Vagina (tissue), 2 donors: ENCODE data around the gene SIGLEC7.

ENCODE experiments used
- CTCF ChIP-seq, 3 experiments: fragments of 450-650 bp in 2 of 3; fragments of 200-600 bp in 1 of 3; sonication (generic) in 1 of 3; IDR thresholded peaks; one replicate each; pipeline ENCODE4 v1.5.1; 2017 to 2019; ENCODE audit warnings: antibody characterized with exemption in 3 of 3, mild to moderate bottlenecking in 2 of 3, moderate library complexity in 2 of 3
- POLR2A ChIP-seq, 2 donors: fragments of 450-650 bp; IDR thresholded peaks; one replicate each; pipeline ENCODE4 v1.6.1; 2017; ENCODE audit warnings: antibody characterized with exemption in 2 of 2, mild to moderate bottlenecking in 2 of 2, moderate library complexity in 2 of 2
- POLR2AphosphoS5 ChIP-seq, 2 donors: sonication (generic); formaldehyde crosslinking; IDR thresholded peaks; one replicate each; pipeline ENCODE4 v1.9.0; 2017; ENCODE audit warnings: antibody characterized with exemption in 2 of 2, mild to moderate bottlenecking in 2 of 2, low read depth in 1 of 2; ENCODE audit not compliant: insufficient read depth in 1 of 2

- TF ChIP-seq CTCF (IDR thresholded peaks at IDR 0.05): peak in 1 of 3 experiments; percentile 20
- peak; percentile 89 to 100 for TF ChIP-seq POLR2AphosphoS5 (IDR thresholded peaks at IDR 0.05; ENCODE audit: insufficient read depth in 1 of 2, low read depth in 1 of 2)
- TF ChIP-seq POLR2A (IDR thresholded peaks at IDR 0.05): no peak
These were observed 33.9 kb upstream of the SIGLEC7 start, which contains the start of gene CTU1 for GRCh38 chr19:51108066-51108804.
